ENCODE data around the gene TSPAN9.

- TF ChIP-seq CTCF (IDR thresholded peaks at IDR 0.05 in 2 of 3, conservative IDR thresholded peaks at IDR 0.05 in 1 of 3; ENCODE audit: borderline replicate concordance in 1 of 3, insufficient read depth in 1 of 3, low read depth in 2 of 3, low read length in 2 of 3) (no peak), EZH2phosphoT487 (IDR thresholded peaks at IDR 0.05; ENCODE audit: borderline replicate concordance) (no peak), CBX3 (IDR thresholded peaks at IDR 0.05; ENCODE audit: low read depth) (no peak), POLR2AphosphoS5 (IDR thresholded peaks at IDR 0.05; ENCODE audit: low read depth, low read length) (no peak), RAD21 (IDR thresholded peaks at IDR 0.05; ENCODE audit: low read depth) (no peak), EZH2 (IDR thresholded peaks at IDR 0.05) (no peak), ZBTB33 (IDR thresholded peaks at IDR 0.05; ENCODE audit: extremely low read depth, insufficient replicate concordance, low read length) (no peak), POLR2A (IDR thresholded peaks at IDR 0.05; ENCODE audit: borderline replicate concordance, extremely low read depth, insufficient read depth, insufficient read length) (no peak), SP1 (IDR thresholded peaks at IDR 0.05; ENCODE audit: low read depth) (no peak)
Measured at GRCh38 chr12:3035171-3035570, 42.0 kb upstream of the TSPAN9 start.

Data from HCT116 (cell line).